NCI-H1105 treated with DMSO at 0.1 percent for 48 hours (cell line): ENCODE results near the gene SSTR4.

ENCODE experiments used
- DNase-seq: peaks from one replicate; lab custom pipeline; 2025; lab: John Stamatoyannopoulos, UW

SSTR4 gene

GRCh38 chr20:23065266-23066201 lies 30.4 kb downstream of the SSTR4 start:
- DNase-seq: no peak

GRCh38 chr20:23066772-23067171 lies 31.7 kb downstream of the SSTR4 start:
- DNase-seq: no peak

- DNase-seq: no peak
These were observed 33.2 kb downstream of the SSTR4 start for GRCh38 chr20:23068283-23068682.

- no peak for DNase-seq
These were observed 34.0 kb downstream of the SSTR4 start for GRCh38 chr20:23069108-23069507.

- no peak for DNase-seq
These were observed 36.3 kb downstream of the SSTR4 start for GRCh38 chr20:23071398-23071797.

GRCh38 chr20:23071996-23072395 lies 36.9 kb downstream of the SSTR4 start:
- DNase-seq: no peak

- no peak for DNase-seq
These were observed 37.9 kb downstream of the SSTR4 start for GRCh38 chr20:23072892-23073586.

- DNase-seq: no peak
These were observed 38.9 kb downstream of the SSTR4 start for GRCh38 chr20:23074052-23074451.

GRCh38 chr20:23077277-23077676 lies 42.2 kb downstream of the SSTR4 start:
- DNase-seq: no peak

GRCh38 chr20:23078351-23079015 lies 43.4 kb downstream of the SSTR4 start:
- peak; percentile 81 for DNase-seq

GRCh38 chr20:23079016-23079351 lies 43.9 kb downstream of the SSTR4 start:
- DNase-seq: peak; percentile 81

GRCh38 chr20:23079926-23080325 lies 44.8 kb downstream of the SSTR4 start:
- DNase-seq: no peak

GRCh38 chr20:23080521-23080920 lies 45.4 kb downstream of the SSTR4 start:
- DNase-seq: no peak

- DNase-seq: no peak
These were observed 46.2 kb downstream of the SSTR4 start for GRCh38 chr20:23081263-23081819.

- no peak for DNase-seq
These were observed 47.9 kb downstream of the SSTR4 start for GRCh38 chr20:23082846-23083552.

GRCh38 chr20:23083553-23084220 lies 48.6 kb downstream of the SSTR4 start:
- no peak for DNase-seq

GRCh38 chr20:23084282-23084844 lies 49.3 kb downstream of the SSTR4 start:
- DNase-seq: no peak

- no peak for DNase-seq
These were observed 49.8 kb downstream of the SSTR4 start for GRCh38 chr20:23084845-23085365.

GRCh38 chr20:23085436-23086055 lies 50.4 kb downstream of the SSTR4 start:
- DNase-seq: no peak

GRCh38 chr20:23086056-23086566 lies 51.0 kb downstream of the SSTR4 start, which contains the start of gene CD93:
Gene CD93, minus strand, starts transcription at chr20:23086324. Its CDS starts 132 bp downstream, at chr20:23086192.
- no peak for DNase-seq
